Measurements from ENCODE around the gene ALK.

Gene ALK

DNA sequence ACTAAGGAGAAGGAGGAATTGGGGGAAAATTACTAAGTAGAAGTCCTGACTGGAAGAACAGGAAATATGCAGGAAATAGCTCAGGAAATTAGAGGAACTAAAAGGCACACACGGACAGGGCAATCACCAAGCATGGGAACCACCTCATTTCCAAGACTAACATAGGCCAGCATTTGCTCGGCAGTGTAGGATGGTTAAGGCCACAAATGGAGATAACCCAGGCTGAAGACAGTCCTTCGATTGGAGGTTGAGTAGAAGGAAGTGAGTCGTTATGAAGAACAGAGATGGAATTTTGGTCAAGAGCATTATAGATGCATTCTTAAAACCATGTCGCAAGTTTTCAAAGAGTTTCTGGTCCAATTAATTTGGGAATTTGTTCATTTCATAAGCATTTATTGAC, 401.4 kb downstream of the ALK start:
- TF ChIP-seq, protein P1, sequence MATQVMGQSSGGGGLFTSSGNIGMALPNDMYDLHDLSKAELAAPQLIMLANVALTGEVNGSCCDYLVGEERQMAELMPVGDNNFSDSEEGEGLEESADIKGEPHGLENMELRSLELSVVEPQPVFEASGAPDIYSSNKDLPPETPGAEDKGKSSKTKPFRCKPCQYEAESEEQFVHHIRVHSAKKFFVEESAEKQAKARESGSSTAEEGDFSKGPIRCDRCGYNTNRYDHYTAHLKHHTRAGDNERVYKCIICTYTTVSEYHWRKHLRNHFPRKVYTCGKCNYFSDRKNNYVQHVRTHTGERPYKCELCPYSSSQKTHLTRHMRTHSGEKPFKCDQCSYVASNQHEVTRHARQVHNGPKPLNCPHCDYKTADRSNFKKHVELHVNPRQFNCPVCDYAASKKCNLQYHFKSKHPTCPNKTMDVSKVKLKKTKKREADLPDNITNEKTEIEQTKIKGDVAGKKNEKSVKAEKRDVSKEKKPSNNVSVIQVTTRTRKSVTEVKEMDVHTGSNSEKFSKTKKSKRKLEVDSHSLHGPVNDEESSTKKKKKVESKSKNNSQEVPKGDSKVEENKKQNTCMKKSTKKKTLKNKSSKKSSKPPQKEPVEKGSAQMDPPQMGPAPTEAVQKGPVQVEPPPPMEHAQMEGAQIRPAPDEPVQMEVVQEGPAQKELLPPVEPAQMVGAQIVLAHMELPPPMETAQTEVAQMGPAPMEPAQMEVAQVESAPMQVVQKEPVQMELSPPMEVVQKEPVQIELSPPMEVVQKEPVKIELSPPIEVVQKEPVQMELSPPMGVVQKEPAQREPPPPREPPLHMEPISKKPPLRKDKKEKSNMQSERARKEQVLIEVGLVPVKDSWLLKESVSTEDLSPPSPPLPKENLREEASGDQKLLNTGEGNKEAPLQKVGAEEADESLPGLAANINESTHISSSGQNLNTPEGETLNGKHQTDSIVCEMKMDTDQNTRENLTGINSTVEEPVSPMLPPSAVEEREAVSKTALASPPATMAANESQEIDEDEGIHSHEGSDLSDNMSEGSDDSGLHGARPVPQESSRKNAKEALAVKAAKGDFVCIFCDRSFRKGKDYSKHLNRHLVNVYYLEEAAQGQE (IDR thresholded peaks at IDR 0.05; ENCODE audit: insufficient read depth in 1 of 2, low read depth in 2 of 2, low read length in 2 of 2) = no peak
- TF ChIP-seq POLR2AphosphoS5 (IDR thresholded peaks at IDR 0.05; ENCODE audit: low read depth, low read length) (no peak), SIN3A (IDR thresholded peaks at IDR 0.05; ENCODE audit: borderline replicate concordance, insufficient read depth, low read length) (no peak), TAF1 (IDR thresholded peaks at IDR 0.05; ENCODE audit: borderline replicate concordance, insufficient read depth, low read length) (no peak), FOXP2 (optimal IDR thresholded peaks at IDR 0.05; ENCODE audit: borderline replicate concordance, extremely low read depth, extremely low read length, insufficient read depth) (no peak)

DNA sequence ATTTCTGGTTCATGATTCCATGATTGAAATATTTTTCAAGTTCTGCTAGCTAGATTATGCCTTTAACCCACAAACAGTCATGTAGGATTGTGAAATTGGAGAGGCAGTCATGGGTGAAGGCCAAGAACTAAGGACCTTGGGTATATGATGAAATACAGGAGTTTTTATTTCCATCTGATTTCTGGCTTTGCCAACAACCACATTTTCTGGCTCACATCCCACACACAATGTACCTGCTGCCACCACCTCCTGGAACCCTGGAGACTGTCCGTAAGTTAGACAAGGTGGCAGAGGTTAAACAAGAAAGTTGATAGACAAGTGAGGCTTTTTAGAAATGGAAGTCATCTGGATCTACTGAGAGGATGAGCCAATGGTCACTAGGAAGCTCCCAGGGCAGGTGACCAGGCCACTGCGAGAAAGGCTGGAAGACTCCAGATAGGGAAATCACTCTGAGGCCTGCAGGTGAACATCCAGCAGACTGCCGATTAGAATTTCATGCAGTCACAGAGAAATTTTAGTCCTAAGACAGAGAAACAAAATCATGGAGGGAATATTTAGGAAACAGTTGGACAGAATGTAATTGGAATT, 402.0 kb downstream of the ALK start:
- TF ChIP-seq SIN3A (IDR thresholded peaks at IDR 0.05; ENCODE audit: borderline replicate concordance, insufficient read depth, low read length) (no peak), POLR2AphosphoS5 (IDR thresholded peaks at IDR 0.05; ENCODE audit: low read depth, low read length) (no peak), FOXP2 (optimal IDR thresholded peaks at IDR 0.05; ENCODE audit: borderline replicate concordance, extremely low read depth, extremely low read length, insufficient read depth) (no peak), TAF1 (IDR thresholded peaks at IDR 0.05; ENCODE audit: borderline replicate concordance, insufficient read depth, low read length) (no peak)
- TF ChIP-seq, protein P1 (IDR thresholded peaks at IDR 0.05; ENCODE audit: insufficient read depth in 1 of 2, low read depth in 2 of 2, low read length in 2 of 2) = no peak

DNA sequence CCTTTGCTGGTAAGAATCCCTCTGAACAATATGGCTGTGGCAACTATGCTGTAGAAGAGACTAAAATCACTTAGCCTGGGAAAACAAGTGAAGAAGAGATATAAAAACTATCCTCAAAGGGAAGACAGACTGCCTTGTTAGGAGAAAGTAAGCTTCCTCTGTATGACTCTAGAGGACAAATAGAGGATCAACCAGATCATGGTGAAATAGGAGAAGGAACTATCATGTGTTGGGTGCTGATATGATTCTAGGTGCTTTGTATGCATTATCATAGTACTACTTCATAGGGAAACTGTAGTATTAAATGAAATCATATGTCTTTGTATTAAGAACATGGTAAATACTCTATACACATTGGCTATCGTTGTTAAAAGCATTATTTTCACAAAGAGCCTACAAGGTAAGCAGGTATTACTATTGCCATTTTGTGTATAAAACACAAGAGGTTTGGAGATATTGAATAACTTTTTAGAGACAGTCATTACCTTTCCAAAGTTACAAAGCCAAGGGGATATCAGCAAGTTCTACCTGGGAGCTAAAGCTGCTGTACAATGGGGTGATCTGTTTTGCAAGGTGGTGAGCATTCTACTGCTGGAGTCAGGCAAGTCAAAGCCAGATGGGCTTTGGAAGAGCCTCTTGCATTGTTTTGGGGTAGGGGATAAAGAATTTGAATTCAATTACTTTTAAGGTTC, 402.6 kb downstream of the ALK start:
- no peak for TF ChIP-seq FOXP2 (optimal IDR thresholded peaks at IDR 0.05; ENCODE audit: borderline replicate concordance, extremely low read depth, extremely low read length, insufficient read depth)
- TF ChIP-seq POLR2AphosphoS5 (IDR thresholded peaks at IDR 0.05; ENCODE audit: low read depth, low read length) = no peak
- TF ChIP-seq SIN3A (IDR thresholded peaks at IDR 0.05; ENCODE audit: borderline replicate concordance, insufficient read depth, low read length) = no peak
- TF ChIP-seq TAF1 (IDR thresholded peaks at IDR 0.05; ENCODE audit: borderline replicate concordance, insufficient read depth, low read length) = no peak
- TF ChIP-seq, protein P1 (IDR thresholded peaks at IDR 0.05; ENCODE audit: insufficient read depth in 1 of 2, low read depth in 2 of 2, low read length in 2 of 2) = no peak

DNA sequence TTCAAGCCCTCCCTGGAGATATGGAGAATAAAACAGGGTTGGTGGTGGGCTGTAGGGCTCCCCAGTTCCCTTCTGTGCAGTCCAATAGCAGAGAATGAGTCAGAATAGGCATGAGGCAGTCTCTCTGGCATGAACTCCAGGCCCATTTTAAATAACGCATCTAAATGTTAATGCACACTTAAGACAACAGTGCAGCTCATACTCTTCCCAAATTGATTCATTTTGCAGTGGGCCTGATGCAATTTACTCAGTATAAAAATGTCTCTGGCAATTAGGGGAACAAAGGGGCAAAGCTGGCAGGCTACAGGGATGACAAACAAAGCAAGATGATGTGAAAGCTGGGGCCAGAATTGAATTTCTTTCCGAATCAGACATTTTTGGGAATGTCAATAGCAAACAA, 403.4 kb downstream of the ALK start:
- TF ChIP-seq, protein P1 (IDR thresholded peaks at IDR 0.05; ENCODE audit: insufficient read depth in 1 of 2, low read depth in 2 of 2, low read length in 2 of 2) = no peak
- TF ChIP-seq POLR2AphosphoS5 (IDR thresholded peaks at IDR 0.05; ENCODE audit: low read depth, low read length) (no peak), SIN3A (IDR thresholded peaks at IDR 0.05; ENCODE audit: borderline replicate concordance, insufficient read depth, low read length) (no peak)
